ENCODE data around the gene TNFRSF12A. TPM values are rescaled to one million over a fixed set of nuclear protein-coding genes. Genes with fewer than 3 reads are reported as not detected.

TNFRSF12A gene
- total and polyA plus RNA-seq, 10 of the 15 experiments (the other 5 are each of a cell fraction or from before 2014, with no cell fraction given): 0.35 to 1.7 (median 1.2) TPM; not detected in 2

- no peak for TF ChIP-seq SRF (IDR thresholded peaks at IDR 0.05; ENCODE audit: low read depth in 2 of 2, low read length in 2 of 2)
- peak; percentile 82 for TF ChIP-seq SMC3 (IDR thresholded peaks at IDR 0.05; ENCODE audit: borderline replicate concordance, low read length)
- peak; percentile 55 for TF ChIP-seq NKRF (conservative IDR thresholded peaks at IDR 0.05)
- TF ChIP-seq PRDM15 (CRISPR knock-in tag; IDR thresholded peaks at IDR 0.05): no peak
- no peak for TF ChIP-seq HCFC1 (IDR thresholded peaks at IDR 0.05; ENCODE audit: low read length)
- TF ChIP-seq CREM (IDR thresholded peaks at IDR 0.05; ENCODE audit: low read depth): 0 out of 2 replicates have a peak, but pooled peaks have one; percentile 15
- TF ChIP-seq STAT3 (IDR thresholded peaks at IDR 0.05; ENCODE audit: low read depth, low read length): no peak
- no peak for TF ChIP-seq GABPA (IDR thresholded peaks at IDR 0.05; ENCODE audit: low read depth)
- no peak for TF ChIP-seq PAX5 (IDR thresholded peaks at IDR 0.05; ENCODE audit: borderline replicate concordance, low read depth, low read length)
- no peak for TF ChIP-seq BCL11A (IDR thresholded peaks at IDR 0.05; ENCODE audit: low read depth, low read length)
- TF ChIP-seq MYB (IDR thresholded peaks at IDR 0.05; ENCODE audit: borderline replicate concordance, low read depth, low read length): no peak
- peak; percentile 55; the same call in 1 of the 2 replicates for TF ChIP-seq ZNF217 (IDR thresholded peaks at IDR 0.05)
- no peak for TF ChIP-seq EZH2 (IDR thresholded peaks at IDR 0.05; ENCODE audit: borderline replicate concordance, control insufficient read depth, low read depth, low read length)
- TF ChIP-seq MAX (IDR thresholded peaks at IDR 0.05; ENCODE audit: low read depth, low read length): peak; percentile 44; the same call in 1 of the 2 replicates
- TF ChIP-seq RBBP5 (conservative IDR thresholded peaks at IDR 0.05): no peak
- TF ChIP-seq HDGF (IDR thresholded peaks at IDR 0.05): no peak
- peak; percentile 18; the same call in 1 of the 2 replicates for TF ChIP-seq NR2C1 (IDR thresholded peaks at IDR 0.05)
- TF ChIP-seq KDM1A (IDR thresholded peaks at IDR 0.05; ENCODE audit: borderline replicate concordance): no peak
- no peak for TF ChIP-seq TCF7 (IDR thresholded peaks at IDR 0.05; ENCODE audit: borderline replicate concordance)
- no peak for TF ChIP-seq REST (IDR thresholded peaks at IDR 0.05; ENCODE audit: low read depth, low read length)
- TF ChIP-seq SUZ12 (IDR thresholded peaks at IDR 0.05; ENCODE audit: unreplicated experiment): no peak
Observed at GRCh38 chr16:3059041-3059722, 39.0 kb downstream of the TNFRSF12A start (continued).
